HL-60/S4 treated with retinoic acid at 250 ng/mL for 4 days and 3 days (cell line): ENCODE results near the gene CHAMP1.
"Not testable (repeated sequence)": the region's sequence is repeated elsewhere in the genome, so short reads cannot be mapped to it uniquely, and the experiment has no call there.

Source experiments
- in situ Hi-C: fragments of 300-500 bp; cut with MboI; formaldehyde crosslinking; loops from 2 replicates; pipeline ENCODE4 v1.7.0; 2022; ENCODE audit warnings: low sequenced_read_pairs

CHAMP1 gene

GRCh38 chr13:114333881-114334280, 19.6 kb downstream of the CHAMP1 start:
- in situ Hi-C loops = not testable (repeated sequence)

- in situ Hi-C loops = no loop called here
These were observed 20.2 kb downstream of the CHAMP1 start for GRCh38 chr13:114334305-114335053.

- in situ Hi-C loops = not testable (repeated sequence)
These were observed 22.2 kb downstream of the CHAMP1 start for GRCh38 chr13:114336457-114336856.

DNA sequence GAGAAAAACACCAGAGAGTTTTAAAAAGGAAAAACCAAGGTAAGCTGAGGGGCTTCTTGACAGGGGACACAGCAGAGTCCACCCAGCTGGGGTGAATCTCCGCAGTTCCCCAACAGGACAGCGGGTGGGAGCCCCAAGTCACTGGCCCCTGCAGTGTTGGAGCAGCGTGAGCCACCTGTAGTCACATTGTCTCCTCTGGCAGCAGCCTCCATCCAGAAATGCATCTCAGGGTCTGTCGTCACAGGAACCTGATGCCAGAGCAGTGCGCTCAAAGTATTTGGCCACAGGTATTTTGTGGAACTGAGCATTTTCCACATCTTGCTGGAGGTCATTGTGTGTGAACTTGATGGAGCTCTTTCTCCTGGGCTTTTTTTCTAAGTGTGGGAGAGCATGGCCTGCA, 24.7 kb downstream of the CHAMP1 start:
- in situ Hi-C loops = no loop called here

- in situ Hi-C loops = no loop called here
These were observed 25.7 kb downstream of the CHAMP1 start for GRCh38 chr13:114339857-114340534.

DNA sequence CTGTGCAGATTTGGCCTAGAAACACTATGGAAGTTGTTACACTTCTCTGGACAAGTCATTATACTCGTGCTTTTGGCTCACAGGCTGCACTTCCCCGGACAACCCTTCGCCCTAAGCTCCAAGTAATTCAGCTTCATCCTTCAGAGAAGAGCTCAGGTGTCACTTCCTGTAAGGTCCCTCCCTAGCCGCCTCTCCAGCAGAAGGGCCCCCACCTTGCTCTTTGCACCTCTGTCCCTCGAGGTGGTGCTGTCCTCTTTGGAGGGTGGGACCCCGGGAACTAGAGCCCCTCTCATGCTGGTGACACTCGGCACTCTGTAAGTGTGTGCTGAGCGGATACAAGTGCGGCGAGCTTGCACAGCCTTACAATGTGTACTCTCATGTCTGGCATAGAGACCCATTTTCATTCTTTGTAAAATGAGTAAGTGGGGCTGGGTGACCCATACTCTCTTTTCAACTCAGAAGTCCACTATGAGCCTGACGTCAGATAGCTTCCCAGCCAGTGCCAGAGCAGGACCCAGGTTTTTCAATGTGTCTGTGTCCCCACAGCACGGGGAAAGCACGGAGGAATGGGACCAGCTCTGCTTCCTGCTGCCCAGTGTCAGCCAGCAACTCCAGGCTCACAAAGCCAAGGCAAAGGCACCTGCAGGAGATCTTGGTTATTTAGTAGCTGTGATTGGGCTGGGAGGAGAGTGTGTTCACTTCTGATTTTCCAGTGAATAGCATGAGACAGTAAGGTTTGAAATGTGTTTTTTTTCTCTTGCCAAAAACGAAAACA, 26.9 kb downstream of the CHAMP1 start:
- in situ Hi-C loops = no loop called here

GRCh38 chr13:114347256-114347655, 33.0 kb downstream of the CHAMP1 start:
- in situ Hi-C loops = not testable (repeated sequence)

- in situ Hi-C loops = not testable (repeated sequence)
These were observed 38.5 kb downstream of the CHAMP1 start for GRCh38 chr13:114352763-114353162.

GRCh38 chr13:114353382-114353781, 39.1 kb downstream of the CHAMP1 start:
- in situ Hi-C loops = not testable (repeated sequence)
